ENCODE data around the gene ATRIP.

The ATRIP gene

DNA sequence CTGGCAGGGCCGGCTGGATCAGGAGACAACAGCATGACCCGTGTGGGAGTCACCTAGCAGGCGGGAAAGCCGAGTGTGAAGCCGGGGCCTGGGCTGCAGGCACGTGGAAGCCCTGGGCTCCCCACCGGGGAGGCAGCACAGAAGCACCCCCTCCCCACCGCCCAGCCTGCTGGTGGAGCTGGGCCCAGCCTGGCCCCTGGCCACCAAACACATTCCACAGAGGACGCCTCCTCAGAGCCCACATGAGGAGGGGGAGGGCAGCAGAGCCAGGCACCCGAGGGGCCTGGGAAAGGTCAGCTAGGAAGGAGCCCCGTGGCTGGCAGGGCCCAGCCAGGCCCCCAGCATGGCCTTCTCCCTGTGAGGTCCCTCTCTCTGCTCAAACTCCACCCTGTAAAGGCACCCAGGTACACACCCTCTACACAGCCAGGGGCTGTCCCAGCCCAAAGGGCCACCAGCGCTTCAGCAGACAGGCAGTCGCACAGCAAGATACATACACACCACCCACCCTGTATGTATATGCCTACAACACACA lies 21.2 kb upstream of the ATRIP start:
- no peak for DNase-seq

DNA sequence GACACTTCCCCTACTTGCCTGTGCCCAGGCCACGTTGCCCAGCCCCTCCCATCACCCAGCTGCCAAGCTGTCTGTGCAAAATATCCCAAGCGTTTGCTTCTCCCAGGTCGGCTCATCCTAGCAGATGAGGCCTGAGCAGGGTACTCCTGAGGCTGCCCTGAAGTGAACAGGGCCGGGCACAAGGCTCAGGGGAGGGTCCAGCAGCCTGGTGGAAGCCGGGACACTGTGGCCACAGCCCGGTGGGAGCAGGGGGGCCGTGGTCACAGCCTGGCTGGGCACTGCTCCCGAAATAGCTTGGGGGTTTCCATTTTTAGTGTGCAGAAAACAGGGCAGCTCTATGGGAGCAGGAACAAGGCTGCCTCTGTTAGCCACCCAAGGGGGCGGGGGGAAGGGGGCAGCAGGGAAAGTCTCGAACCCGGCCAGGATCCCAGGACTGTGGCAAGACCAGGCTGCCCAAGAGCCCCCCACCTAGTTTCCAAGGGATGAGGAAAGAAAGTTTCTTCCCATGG lies 20.1 kb upstream of the ATRIP start:
- DNase-seq: no peak

DNA sequence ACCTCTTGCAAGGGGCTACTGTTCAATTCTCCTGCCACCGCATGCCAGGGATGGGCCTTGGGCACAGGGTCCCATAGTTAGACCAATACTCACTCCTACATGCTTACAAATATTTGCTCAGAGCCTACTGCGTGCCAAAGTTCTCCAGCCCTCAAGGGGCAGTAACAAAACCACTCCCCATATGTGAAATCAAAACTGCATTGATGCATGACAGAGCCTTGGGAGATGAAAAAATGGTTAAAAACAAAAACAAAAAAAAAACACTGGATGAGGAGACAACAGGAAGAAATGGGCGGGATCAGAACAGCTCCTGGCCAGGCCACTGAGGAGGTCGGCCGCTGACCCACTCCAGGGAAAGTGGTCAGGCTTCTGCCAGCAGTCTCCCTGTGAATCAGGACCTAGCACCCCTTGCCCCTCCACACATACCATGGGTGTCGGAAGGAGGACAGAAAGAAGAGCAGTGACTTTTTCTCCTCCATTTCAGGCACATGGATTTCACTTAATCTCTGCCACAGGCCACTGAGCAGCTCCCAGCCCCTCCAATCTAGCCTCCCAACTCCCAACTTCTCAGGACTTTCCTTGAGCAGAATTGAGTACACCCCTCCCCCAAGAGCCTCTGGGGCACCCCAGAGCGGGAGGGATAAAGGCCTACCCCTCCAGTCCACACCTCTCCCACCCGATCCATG lies 19.4 kb upstream of the ATRIP start:
- no peak for DNase-seq

DNA sequence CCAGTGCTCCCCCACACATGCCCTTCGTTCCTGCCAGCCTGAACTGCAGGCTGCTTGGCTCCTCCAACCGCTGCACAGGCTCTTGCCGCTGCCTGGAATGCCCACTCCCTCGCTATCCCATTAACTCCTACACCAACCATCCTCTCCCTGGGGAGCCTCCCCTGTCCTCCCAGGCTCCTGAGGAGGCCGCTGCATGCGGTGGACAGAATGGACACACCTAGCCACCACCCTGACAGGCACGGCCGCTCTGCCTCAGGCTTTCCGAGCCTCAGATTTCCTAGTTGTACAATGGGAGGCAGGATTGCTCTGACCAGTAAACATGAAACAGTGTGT lies 18.9 kb upstream of the ATRIP start:
- DNase-seq: no peak

DNA sequence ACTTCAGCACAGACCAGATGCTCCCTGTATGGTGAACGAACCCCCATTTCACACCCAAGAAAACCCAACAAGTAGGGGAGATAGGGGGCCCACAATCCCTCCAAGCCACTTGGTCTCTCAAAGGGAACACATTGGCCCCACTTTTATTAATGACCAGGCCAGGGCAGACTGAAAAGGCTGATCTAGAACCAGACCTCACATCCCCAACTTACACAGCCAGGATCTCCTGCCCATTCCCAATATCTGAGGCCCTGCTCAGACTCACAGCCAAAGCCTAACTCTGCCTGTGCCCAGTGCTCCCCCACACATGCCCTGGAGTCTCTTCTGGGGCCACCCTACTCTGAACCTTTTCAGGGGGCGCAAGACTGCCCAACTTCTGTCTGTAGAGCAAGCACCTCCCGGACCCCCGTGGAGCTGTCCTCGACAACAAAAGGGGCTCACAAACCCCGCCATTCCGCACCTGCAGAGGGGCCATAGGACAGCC lies 18.4 kb upstream of the ATRIP start:
- no peak for DNase-seq

DNA sequence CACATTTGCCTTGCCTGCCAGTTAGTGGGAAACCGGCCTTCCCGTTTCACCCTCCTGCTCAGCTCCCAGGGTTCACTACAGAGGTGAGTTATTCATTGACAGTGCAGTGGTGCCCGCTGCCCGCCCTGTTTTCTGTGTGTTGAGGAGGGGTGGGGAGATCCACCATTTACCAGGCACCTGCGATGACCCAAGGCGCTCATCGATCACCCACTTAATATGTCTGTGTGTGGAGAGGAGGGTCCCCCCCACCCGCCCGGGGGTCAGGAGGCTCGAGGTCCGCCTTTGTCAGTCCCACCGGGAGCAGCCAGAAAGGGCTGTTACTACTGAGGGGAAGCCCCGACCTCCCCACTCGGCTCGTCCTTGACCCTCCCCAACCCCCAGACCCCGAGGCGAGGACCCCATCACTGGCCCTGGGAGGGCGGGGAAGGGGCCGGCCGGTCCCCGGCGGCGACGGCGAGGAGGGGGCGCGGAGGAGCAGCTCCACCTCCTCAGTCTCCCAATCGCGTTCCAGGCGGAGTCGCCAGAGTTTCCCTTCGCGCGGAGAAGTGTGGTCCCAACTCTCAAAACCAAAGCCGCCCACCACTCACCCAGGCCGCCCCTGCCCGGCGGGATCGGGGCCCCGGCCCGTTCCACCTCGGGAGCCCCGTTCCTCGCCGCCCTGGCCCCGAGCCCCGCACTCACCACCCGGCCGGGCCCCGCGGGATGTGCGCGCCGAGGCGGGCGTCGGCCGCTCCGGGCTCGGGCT lies 17.8 kb upstream of the ATRIP start:
- DNase-seq: no peak

DNA sequence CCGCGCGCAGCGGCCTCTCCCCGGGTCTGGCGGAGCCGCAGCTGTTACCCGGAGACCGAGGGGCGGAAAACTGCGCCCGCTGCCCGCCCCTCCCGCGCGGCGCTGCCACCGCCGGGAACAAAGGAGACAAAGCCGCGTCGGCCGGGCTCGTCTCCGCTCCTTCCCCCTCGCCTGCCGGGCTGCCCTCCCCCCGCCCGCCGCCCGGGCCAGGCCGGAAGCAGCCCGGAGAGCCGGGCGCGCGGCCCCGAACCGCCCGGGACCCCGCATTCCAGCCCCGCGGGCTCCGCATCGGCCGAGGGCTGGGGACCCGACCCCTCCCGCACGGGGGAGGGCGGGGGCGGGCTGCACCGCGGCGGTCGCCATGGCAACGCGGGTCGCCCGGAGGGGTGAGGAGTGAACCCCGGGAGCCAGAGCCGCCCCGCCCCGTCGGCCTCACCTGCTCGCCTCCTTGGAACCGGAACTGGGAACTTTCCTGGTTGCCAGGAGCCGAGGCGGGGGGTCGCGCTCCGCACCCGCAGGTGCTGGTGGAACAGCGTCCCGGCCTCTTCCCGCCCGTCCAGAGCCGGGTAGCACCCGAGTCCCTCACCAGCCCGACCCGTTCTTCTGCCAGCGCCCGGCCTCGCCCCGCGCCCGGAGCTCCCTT lies 17.1 kb upstream of the ATRIP start:
- no peak for DNase-seq

DNA sequence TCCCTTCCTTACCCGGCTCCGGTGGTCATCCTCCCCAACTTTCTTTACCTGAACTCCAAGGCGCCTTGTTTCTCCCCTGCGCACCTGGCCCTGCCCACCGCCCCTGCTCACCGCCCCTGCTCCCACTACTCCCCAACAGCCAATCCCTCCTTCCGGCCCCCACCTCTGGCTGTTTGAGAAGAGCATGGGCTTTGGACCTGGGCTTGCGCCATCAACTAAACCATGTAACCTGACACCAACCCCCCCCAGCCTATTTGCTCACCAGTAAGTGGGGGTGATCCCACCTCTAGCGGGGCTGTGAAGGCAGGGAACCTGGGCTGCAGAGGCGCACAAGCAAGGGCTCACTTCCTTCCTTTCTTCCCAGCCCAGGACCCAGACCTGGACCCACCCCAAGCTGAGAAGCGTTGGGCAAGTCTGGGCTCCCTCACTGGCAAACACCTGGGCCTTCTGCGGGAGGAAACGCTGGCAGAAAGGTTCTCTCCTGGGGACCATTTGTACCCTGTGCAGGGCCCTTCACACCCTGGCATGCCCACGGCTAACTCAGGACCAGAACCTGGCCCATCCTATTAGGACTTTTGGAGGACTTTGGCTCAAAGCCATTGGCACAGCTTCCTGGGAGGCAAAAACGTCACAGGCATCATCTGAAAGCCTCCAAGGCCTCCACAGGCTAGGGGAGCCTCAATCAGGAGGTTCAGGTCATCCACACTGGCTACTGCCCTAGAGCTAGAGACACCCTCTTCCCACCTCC lies 16.4 kb upstream of the ATRIP start, which contains the start of gene PLXNB1:
Gene PLXNB1 (minus strand): TSS at position 127 of the 748 bp plus-strand sequence. CDS start 5,475 bp downstream, outside the sequence.
- no peak for DNase-seq

DNA sequence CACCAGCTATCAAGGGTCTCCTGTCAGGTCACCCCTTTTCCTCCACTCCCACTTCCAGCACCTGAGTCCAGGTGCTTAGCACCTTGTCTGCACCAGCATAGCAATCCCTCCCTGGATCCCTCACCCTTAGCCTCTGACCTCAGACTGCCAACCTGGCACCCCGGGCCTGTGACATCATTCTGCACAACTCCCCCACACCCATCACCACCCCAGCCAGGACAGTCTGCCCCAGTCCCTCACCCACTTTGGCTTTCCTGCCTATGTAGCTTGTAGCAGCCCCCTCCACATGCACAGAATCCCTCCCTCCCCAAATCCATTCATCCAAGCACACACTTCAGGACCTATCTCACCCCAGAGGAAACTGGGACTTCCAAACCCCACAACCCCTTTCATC lies 15.8 kb upstream of the ATRIP start:
- no peak for DNase-seq

DNA sequence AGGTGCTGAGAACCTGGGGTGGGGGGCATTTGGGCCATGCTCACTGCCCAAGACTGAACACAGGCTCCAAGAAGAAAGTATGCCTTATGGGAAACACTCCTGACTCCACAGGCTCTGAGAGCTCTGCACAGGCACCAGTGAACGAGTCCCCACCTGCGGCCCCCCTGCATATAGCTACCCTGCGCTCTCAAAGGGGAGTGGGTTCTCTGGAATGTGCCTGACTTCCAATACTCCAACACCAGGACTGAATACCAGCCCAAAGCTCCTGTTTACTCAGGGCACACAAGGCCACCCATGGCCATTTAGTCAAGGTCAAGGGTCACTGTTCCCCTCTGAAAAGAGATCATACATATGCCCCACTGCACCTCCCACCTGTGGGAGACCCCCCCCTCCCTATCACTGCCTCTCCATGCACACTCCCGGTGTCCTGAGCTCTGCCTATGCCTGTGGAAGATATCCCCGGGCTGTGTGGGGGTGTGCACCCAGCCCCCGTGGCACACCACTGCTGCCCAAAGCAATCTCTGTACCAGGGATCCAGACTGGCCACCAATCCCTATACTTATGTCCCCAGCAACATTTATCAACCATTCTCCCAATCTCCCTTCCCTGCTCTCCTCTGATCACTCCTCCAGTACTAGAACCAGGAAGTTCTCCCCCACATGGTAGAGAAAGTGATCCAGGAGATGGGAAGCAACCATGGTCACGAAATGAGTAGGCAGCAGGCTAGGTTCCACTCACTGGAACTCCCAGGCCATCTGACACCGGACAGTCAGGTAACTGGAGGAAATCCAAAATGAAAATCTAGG lies 15.1 kb upstream of the ATRIP start:
- DNase-seq: no peak

DNA sequence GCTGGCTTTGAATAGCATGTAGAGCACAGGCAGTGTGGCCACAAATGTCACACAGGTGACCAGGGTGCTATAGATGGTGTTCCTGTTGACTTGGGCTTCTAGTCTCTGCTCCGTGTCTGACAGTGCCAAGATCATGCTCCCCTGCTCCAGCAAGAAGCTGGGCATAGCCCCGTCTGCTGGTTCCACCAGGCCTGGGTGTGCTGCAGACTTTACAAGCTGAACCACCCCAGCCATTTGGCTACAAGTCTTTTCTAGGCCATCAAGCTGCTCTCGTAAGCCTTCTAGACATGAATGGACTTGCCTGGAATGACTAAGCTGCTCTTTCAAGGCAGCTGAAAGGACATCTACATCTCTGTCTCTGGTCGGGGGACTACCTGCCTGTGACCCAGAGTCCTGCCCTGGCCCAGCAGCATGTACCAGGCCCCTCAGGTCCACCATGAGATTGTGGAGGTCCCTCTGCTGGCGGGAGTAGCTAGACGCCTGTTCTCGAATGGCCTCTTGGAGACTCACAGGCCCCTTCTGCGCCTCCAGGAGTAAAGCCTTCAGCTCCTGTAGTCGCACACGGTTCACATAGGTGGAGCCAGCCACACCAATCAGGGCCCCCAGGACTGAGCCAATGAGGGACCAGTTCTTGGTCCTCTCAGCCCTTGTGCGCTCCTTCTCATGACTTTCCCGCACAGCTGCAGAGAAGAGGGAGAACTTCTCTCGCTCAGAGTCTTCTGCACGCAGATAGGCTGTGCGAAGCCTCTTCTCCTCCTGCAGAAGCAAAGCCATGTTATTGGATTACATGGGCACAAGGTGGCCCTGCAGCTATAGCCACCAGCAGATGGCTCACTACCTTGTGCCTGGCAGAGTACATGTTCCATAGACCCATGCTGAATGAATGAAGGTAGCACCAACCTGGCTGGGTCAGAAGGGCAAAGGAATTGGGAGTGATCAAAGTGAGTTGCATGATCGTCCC lies 13.8 kb upstream of the ATRIP start:
- DNase-seq: no peak

DNA sequence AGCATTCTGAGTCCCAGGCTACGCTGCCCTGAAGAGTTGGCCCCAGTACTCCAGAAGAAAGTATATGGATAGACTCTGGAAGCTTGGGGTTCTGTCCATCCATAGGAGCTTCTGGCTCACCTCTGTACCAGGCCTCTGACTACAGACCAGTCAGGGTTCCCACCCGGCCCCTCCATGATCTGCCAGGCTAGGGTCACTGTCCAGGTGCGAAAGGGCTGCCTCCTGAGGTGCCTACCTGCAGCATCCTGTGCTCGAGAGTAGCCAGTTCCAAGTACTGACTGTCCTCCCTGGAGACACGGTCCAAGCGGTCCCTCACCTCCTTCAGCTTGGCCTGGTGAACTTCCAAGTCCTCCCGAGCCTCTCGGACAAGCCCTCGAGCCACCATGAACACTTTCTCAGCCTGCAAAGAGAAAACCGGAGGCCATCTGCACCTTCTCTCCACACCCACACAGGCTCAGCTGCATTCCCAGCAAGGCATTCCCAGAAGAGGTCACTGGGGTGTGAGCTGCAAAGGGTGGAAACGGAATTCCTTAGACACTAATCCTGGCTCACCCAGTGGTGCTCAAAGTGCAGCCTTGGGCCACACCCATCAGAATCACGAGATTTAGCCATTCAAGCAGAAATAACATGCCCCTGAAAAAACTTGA lies 12.9 kb upstream of the ATRIP start:
- no peak for DNase-seq

DNA sequence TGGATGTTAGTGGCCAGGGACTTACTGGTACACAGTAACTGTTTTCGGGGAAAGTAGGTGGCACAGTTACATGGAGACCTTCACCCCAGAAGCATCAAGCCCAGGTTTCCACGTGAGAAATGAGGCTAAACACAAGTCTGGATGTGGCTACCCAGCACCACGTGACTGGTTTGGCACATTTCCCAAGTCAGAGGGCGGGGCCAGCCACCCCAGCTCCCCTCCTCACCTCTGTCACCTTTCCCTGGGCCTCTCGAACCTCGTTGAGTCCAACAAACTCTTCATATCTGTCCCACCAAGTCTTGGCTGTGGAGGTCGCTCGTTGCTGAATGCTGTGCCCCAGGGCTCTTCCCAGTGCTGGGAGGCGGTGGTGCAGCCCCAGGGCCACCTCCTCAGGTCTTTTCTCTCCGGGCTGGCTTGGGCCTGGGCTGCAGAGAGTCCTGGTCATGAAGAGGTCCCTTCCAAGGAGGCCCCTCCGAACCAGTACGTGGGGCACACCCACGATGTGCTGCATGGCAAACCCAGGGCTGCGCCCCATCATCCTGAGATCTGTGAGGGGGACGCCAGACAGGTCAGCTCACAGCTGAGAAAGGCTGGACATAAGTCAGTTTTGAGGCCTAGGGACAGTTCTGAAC lies 11.8 kb upstream of the ATRIP start:
- DNase-seq: no peak

DNA sequence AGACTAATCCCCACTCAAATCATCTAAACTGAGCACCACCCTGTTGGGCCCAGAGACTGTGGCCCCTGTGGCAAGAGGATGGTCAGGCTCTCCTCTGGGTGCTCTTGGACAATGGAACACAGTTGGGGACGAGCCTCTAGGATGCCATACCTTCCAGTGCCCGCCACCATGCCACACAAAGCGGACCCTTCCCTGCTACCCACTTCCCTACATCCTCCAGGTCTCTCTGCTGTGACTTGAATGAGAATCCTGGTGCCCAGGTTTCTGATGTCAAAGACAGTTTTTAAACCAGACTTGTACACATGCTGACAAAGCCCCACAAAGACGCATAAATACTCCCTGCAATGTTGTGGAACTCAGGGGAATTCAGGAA lies 11.3 kb upstream of the ATRIP start:
- no peak for DNase-seq

DNA sequence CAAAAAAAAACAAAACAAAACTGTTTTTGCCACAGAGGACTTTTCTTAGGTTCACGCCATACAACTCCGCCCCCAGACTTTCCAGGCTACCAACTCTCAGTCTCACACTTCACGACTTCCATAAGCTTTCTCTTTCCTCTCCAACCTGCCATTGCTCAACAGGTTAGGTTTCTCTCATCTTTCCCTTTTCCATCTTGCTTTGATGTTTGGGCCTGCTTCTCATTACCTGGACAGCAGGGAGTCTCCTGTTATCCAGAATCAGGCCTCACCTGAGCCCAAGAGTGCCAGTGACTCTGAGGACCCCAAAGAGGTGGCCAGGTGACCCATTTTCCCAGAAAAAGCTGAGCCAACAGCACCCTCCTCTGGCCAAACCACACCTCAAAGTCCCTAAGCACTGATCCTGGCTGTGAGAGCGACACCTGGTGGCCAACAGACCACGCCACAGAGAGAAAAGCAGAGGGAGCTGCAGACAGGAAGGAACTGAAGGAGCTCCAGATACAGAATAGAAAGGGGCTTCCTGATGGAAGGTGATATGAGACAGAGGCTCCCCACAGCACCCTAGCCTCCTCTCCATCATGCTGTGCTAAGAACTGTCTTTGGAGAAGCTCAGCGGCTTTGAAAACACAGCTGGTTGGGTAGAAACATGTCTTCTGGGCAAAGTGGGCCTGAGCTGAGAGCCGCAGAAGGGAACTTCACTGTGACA lies 10.6 kb upstream of the ATRIP start:
- DNase-seq: no peak

DNA sequence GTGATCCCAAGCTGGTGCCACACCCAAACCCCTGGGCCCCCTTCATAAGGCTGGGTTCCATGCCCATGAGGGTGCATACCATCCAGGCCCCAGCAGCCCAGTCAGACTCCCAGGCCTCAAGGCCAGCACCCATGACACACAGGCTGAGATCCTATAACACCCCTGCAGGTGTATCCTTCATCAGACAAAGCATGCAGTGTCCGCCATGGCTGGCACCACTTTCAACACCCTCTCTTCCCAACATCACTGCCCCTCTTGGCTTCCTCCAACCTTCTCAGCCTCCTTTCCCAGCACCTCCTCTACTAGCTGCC lies 10.1 kb upstream of the ATRIP start:
- DNase-seq: no peak

DNA sequence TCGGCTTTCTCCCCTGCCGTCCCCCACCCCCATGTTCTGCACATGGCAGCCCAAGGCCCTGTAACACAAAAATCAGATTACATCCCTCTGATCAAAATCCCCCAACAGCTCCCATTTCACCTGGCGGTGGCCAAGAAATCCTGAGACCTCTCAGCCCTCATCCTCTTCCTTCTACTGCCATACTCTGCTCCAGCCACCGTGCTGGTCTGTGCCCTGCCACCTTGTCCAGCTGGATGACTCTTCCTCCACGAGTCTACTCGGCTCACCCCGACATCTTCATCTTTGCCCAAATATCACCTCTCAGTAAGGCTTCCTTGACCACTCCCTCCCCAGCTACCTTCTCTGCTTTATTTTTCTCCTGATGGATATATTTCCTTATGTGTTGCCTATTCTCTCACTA lies 9.7 kb upstream of the ATRIP start:
- DNase-seq: no peak

DNA sequence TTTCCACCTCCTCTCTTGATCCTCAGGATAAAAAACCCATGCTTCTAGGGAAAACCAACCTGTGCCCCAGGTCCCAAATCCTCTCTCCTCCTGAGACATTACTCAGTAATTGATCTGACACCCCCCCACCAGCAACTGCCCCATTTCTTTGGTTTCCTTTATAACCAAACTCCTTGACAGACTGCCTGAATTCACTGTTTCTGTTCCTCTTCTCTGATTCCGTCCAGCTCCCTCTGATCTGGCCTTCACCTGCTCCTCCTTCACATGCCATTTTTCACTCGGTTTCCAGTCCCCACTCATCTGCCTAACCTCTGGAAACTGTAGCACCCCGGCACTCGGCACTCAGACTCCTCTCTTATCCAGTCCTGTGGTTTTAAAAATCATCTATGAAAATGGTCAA lies 8.7 kb upstream of the ATRIP start:
- no peak for DNase-seq
